HepG2 (cell line): ENCODE measurements around the gene VDAC2. TPM values are rescaled to one million over a fixed set of nuclear protein-coding genes. Genes with fewer than 3 reads are reported as not detected.

Experiments
- ATF6 ChIP-seq: sonication (generic); formaldehyde crosslinking; conservative IDR thresholded peaks from 2 replicates; pipeline ENCODE4 v1.4.0; 2020; ENCODE audit warnings: missing genetic modification reagents
- BCL6 ChIP-seq: IDR thresholded peaks from 2 replicates; pipeline ENCODE4 v1.6.1; 2016; ENCODE audit warnings: missing genetic modification reagents, missing compliant biosample characterization
- CREB1 ChIP-seq, 2 experiments: fragments of 450-650 bp in 1 of 2; IDR thresholded peaks; 2 replicates each; pipeline ENCODE4 v1.6.1; 2016 to 2017; ENCODE audit warnings: control low read depth in 1 of 2, mild to moderate bottlenecking in 1 of 2, missing compliant biosample characterization in 1 of 2, missing genetic modification characterization in 1 of 2
- CTCF ChIP-seq: sonication (generic); formaldehyde crosslinking; IDR thresholded peaks from 2 replicates; pipeline ENCODE4 v1.5.0; 2020; ENCODE audit warnings: mild to moderate bottlenecking, missing genetic modification reagents, moderate library complexity
- ELF3 ChIP-seq: IDR thresholded peaks from 2 replicates; pipeline ENCODE4 v1.6.1; 2016; ENCODE audit warnings: missing genetic modification reagents, missing compliant biosample characterization
- FOXP1 ChIP-seq, 2 experiments: fragments of 450-650 bp in 1 of 2; IDR thresholded peaks; 2 replicates each; pipeline ENCODE4 v1.6.1; 2017 to 2018; ENCODE audit warnings: antibody characterized with exemption in 1 of 2
- FOXP4 ChIP-seq: sonication (generic); formaldehyde crosslinking; IDR thresholded peaks from 2 replicates; pipeline ENCODE4 v1.4.0; 2020; ENCODE audit warnings: missing genetic modification reagents
- MLLT10 ChIP-seq: sonication (generic); formaldehyde crosslinking; IDR thresholded peaks from 2 replicates; pipeline ENCODE4 v1.4.0; 2020; ENCODE audit warnings: missing genetic modification reagents
- SALL1 ChIP-seq: sonication (generic); formaldehyde crosslinking; IDR thresholded peaks from 2 replicates; pipeline ENCODE4 v1.8.0; 2022; ENCODE audit warnings: mild to moderate bottlenecking, missing genetic modification reagents
- SAP130 ChIP-seq: IDR thresholded peaks from 2 replicates; pipeline ENCODE4 v1.6.1; 2016; ENCODE audit warnings: low read depth
- SKIL ChIP-seq: sonication (generic); formaldehyde crosslinking; IDR thresholded peaks from 2 replicates; pipeline ENCODE4 v1.8.0; 2022; ENCODE audit warnings: missing genetic modification reagents, mild to moderate bottlenecking, moderate library complexity, borderline replicate concordance
- STAG1 ChIP-seq: sonication (generic); formaldehyde crosslinking; IDR thresholded peaks from 2 replicates; pipeline ENCODE4 v1.4.0; 2020; ENCODE audit warnings: missing genetic modification reagents
- ZNF512B ChIP-seq: sonication (generic); formaldehyde crosslinking; IDR thresholded peaks from 2 replicates; pipeline ENCODE4 v1.5.1; 2020; ENCODE audit warnings: missing genetic modification reagents, mild to moderate bottlenecking, borderline replicate concordance
- polyA plus RNA-seq, 8 experiments: library from polyadenylated mRNA; depleted of rRNA in 3 of 8; stranded (reverse) in 7 of 8; unstranded in 1 of 8; fragments of >200 nt; fragmentation: Illumina TruSeq in 4 of 8; extraction: Trizol in 4 of 8; gene quantifications; 2 replicates each; pipeline versions ENCODE4 v1.2.1 to v1.2.3, GENCODE V29; 2011 to 2016; ENCODE audit warnings: low read depth in 4 of 8, missing spikeins in 1 of 8, mixed read lengths in 1 of 8; ENCODE audit not compliant: insufficient read depth in 1 of 8
- total RNA-seq, 5 experiments: library from RNA; depleted of rRNA; stranded (reverse); fragments of >200 nt; fragmentation: Illumina TruSeq; extraction: Trizol; gene quantifications; 2 replicates each; pipeline ENCODE4 v1.2.3, GENCODE V29; 2016; ENCODE audit warnings: low read depth in 1 of 5
- TF ChIP-seq, protein P1 (sequence below): sonication (generic); formaldehyde crosslinking; IDR thresholded peaks from 2 replicates; pipeline ENCODE4 v1.4.0; 2020; ENCODE audit warnings: missing genetic modification reagents, mild to moderate bottlenecking, borderline replicate concordance

VDAC2 gene
- total and polyA plus RNA-seq, 2 of the 13 experiments (the other 11 are each of a cell fraction or from before 2014, with no cell fraction given): 67.9 to 222 TPM

GRCh38 chr10:75272896-75273295 is 62.3 kb downstream of the VDAC2 start (continued):
- TF ChIP-seq SKIL (CRISPR knock-in tag) (0 out of 2 replicates have a peak, but pooled peaks have one; percentile 23), SAP130 (CRISPR knock-in tag) (peak; percentile 48), ELF3 (CRISPR knock-in tag) (0 out of 2 replicates have a peak, but pooled peaks have one; percentile 12), FOXP1 (IDR thresholded peaks at IDR 0.05) (no peak), FOXP1 (CRISPR knock-in tag; IDR thresholded peaks at IDR 0.05) (0 out of 2 replicates have a peak, but pooled peaks have one; percentile 8), FOXP4 (peak; percentile 24; the same call in 1 of the 2 replicates), ATF6 (CRISPR knock-in tag) (no peak), ZNF512B (CRISPR knock-in tag) (no peak), MLLT10 (CRISPR knock-in tag) (no peak), BCL6 (CRISPR knock-in tag) (peak; percentile 34; the same call in 1 of the 2 replicates), CREB1 (IDR thresholded peaks at IDR 0.05) (no peak), CREB1 (CRISPR knock-in tag; IDR thresholded peaks at IDR 0.05) (no peak), SALL1 (peak; percentile 29; the same call in 1 of the 2 replicates), STAG1 (CRISPR knock-in tag) (peak; percentile 44), CTCF (CRISPR knock-in tag) (peak; percentile 36)
- TF ChIP-seq, protein P1, sequence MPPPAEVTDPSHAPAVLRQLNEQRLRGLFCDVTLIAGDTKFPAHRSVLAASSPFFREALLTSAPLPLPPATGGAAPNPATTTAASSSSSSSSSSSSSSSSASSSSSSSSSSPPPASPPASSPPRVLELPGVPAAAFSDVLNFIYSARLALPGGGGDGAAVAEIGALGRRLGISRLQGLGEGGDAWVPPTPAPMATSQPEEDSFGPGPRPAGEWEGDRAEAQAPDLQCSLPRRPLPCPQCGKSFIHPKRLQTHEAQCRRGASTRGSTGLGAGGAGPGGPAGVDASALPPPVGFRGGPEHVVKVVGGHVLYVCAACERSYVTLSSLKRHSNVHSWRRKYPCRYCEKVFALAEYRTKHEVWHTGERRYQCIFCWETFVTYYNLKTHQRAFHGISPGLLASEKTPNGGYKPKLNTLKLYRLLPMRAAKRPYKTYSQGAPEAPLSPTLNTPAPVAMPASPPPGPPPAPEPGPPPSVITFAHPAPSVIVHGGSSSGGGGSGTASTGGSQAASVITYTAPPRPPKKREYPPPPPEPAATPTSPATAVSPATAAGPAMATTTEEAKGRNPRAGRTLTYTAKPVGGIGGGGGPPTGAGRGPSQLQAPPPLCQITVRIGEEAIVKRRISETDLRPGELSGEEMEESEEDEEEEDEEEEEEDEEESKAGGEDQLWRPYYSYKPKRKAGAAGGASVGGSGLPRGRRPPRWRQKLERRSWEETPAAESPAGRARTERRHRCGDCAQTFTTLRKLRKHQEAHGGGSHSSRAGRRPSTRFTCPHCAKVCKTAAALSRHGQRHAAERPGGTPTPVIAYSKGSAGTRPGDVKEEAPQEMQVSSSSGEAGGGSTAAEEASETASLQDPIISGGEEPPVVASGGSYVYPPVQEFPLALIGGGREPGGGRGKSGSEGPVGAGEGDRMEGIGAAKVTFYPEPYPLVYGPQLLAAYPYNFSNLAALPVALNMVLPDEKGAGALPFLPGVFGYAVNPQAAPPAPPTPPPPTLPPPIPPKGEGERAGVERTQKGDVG: no peak
